ENCODE results near the gene APBA1. TPM values are rescaled to one million over a fixed set of nuclear protein-coding genes. Genes with fewer than 3 reads are reported as not detected.

Gene APBA1
- total RNA-seq, 1 donor from 2014 or later, result 13.0 TPM

DNA sequence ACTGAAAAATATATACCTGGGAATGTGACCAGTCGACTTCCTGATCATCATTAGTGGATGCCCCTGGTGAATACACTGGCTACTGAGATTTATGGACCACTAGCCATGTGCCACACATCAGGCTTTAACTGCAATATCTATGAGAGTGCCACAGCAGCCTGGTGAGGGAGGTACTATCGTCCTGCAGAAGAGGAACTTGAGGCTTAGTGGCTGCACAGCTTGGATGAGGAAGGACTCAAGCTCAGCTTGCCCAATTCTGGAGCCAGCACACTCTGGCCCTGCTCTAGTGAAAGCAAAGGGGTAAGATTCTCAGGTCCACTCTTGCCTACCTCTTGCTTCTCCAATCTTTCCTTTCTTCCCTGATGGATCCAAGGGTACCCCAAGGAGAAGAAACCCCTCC, 217.8 kb downstream of the APBA1 start:
- no peak for DNase-seq
- H3K36me3 Mint-ChIP-seq (ENCODE audit: unreplicated experiment), result peaks cover 17% of the 10 kb centered on the region
- no peak overlapping the region for H3K4me3 Mint-ChIP-seq (ENCODE audit: unreplicated experiment)
- H3K9me3 Mint-ChIP-seq (ENCODE audit: unreplicated experiment), result peaks cover 2% of the 10 kb centered on the region
- H3K27ac Mint-ChIP-seq (ENCODE audit: unreplicated experiment), result no peak overlapping the region
- no peaks in the 10 kb centered on the region for H3K4me1 Mint-ChIP-seq (ENCODE audit: low read depth, unreplicated experiment)
- H3K27me3 Mint-ChIP-seq (ENCODE audit: unreplicated experiment), result peaks cover 2% of the 10 kb centered on the region
- TF ChIP-seq, protein P1, sequence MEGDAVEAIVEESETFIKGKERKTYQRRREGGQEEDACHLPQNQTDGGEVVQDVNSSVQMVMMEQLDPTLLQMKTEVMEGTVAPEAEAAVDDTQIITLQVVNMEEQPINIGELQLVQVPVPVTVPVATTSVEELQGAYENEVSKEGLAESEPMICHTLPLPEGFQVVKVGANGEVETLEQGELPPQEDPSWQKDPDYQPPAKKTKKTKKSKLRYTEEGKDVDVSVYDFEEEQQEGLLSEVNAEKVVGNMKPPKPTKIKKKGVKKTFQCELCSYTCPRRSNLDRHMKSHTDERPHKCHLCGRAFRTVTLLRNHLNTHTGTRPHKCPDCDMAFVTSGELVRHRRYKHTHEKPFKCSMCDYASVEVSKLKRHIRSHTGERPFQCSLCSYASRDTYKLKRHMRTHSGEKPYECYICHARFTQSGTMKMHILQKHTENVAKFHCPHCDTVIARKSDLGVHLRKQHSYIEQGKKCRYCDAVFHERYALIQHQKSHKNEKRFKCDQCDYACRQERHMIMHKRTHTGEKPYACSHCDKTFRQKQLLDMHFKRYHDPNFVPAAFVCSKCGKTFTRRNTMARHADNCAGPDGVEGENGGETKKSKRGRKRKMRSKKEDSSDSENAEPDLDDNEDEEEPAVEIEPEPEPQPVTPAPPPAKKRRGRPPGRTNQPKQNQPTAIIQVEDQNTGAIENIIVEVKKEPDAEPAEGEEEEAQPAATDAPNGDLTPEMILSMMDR (IDR thresholded peaks at IDR 0.05; ENCODE audit: partially characterized antibody, unreplicated experiment), result no peak

DNA sequence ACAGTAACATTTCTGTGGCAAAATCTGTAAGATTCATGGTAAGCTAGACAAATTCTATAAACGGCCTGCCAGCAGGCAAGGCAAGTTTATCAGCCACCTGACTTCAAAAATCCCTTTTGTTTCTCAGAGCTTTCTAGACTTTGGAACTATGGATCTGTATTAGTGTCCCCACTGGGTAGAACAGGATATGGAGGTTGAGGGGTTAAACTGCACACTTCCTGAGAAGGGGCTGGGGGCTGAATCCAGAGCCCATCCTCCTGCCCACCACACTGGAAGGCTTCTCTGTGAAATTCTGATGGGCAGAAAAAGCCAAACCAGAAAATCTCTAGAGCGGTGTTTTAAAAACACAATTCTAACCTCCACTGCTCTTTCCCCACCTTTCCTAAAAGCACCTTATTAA, 218.4 kb downstream of the APBA1 start:
- Mint-ChIP-seq H3K4me1 (ENCODE audit: low read depth, unreplicated experiment) (no peaks in the 10 kb centered on the region), H3K4me3 (ENCODE audit: unreplicated experiment) (no peak overlapping the region), H3K27ac (ENCODE audit: unreplicated experiment) (no peak overlapping the region), H3K9me3 (ENCODE audit: unreplicated experiment) (peaks cover 2% of the 10 kb centered on the region), H3K27me3 (ENCODE audit: unreplicated experiment) (peaks cover 2% of the 10 kb centered on the region), H3K36me3 (ENCODE audit: unreplicated experiment) (peaks cover 17% of the 10 kb centered on the region)
- TF ChIP-seq, protein P1 (IDR thresholded peaks at IDR 0.05; ENCODE audit: partially characterized antibody, unreplicated experiment), result no peak
- DNase-seq, result no peak

DNA sequence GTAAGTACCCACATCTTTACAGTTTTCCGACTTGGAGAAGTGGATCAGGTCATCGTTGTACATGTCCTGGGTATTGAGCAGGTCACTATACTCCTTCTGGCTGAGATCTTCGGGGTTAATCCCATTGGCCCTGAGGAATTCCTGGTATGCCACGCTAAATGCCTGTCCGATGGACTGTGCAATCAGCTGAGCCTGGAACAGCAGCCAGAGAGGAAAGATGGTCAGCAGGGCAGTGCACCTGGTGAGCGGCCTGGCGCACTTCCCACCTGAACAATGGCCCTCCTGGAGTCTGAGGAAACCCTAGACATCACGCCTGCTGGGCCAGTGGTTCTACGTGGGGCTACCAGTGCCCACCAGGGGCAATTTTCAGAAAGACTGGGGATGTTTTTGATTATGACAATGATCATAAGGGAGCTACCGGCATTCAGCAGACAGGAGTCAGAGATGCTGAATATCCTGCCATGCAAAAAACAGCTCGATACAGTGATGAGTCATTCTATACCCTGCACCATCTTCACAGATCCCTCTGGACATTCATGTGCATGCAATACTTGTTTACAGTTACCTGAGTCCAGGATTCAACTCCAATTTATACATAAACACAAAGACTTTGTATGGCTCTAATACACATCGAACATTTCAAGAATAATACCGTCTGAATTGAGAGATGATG, 219.9 kb downstream of the APBA1 start:
- TF ChIP-seq, protein P1 (IDR thresholded peaks at IDR 0.05; ENCODE audit: partially characterized antibody, unreplicated experiment), result no peak
- no peak for DNase-seq
- Mint-ChIP-seq H3K4me3 (ENCODE audit: unreplicated experiment) (no peak overlapping the region), H3K27ac (ENCODE audit: unreplicated experiment) (no peak overlapping the region), H3K27me3 (ENCODE audit: unreplicated experiment) (peaks cover 4% of the 10 kb centered on the region), H3K9me3 (ENCODE audit: unreplicated experiment) (peaks cover 2% of the 10 kb centered on the region), H3K36me3 (ENCODE audit: unreplicated experiment) (peaks cover 12% of the 10 kb centered on the region), H3K4me1 (ENCODE audit: low read depth, unreplicated experiment) (no peaks in the 10 kb centered on the region)

DNA sequence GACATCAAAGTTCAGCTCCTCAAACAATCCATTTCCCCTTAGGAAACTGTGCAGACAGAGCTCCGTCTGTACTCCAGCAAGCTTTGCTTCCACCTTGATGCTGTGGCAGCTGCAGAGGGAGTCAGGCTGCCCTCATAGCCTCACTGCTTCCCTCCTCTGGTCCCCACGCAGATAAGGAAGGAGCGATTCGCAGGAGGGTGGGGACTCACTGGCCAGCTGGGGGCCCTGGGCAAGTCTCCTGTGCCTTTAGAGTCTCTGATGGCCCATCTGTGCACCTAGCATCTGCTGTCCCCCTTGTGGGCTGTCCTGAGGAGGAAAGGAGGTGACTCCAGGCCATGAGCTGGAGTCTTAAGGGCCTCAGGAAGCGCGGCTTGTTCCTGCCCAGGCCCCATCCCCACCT, 225.7 kb downstream of the APBA1 start:
- no peak overlapping the region for H3K4me3 Mint-ChIP-seq (ENCODE audit: unreplicated experiment)
- TF ChIP-seq, protein P1 (IDR thresholded peaks at IDR 0.05; ENCODE audit: partially characterized antibody, unreplicated experiment), result no peak

DNA sequence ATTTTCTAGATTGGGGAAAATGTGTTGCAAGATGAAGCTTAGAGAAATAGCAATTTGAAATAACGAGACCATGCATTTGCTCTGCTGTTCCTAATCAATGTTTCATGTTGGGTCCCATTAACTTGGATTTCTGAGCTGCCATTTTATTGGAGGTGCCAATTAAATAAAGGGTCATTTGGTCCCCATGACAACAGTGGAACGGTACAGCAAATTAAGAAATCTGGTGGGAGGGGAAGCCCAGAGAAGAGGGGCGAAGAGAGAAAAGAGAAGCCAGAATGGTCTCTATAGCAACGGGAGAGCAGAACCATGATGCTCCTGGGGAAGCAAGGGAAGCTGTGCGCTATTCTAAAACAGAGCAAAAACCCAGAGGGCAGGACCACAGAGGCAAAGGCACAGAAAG, 226.9 kb downstream of the APBA1 start:
- peaks cover 7% of the 10 kb centered on the region for H3K36me3 Mint-ChIP-seq (ENCODE audit: unreplicated experiment)
- H3K9me3 Mint-ChIP-seq (ENCODE audit: unreplicated experiment), result peaks cover 5% of the 10 kb centered on the region
- DNase-seq, result no peak
- no peak overlapping the region for H3K4me3 Mint-ChIP-seq (ENCODE audit: unreplicated experiment)
- peaks cover 23% of the 10 kb centered on the region for H3K4me1 Mint-ChIP-seq (ENCODE audit: low read depth, unreplicated experiment)
- peaks cover 6% of the 10 kb centered on the region for H3K27me3 Mint-ChIP-seq (ENCODE audit: unreplicated experiment)
- TF ChIP-seq, protein P1 (IDR thresholded peaks at IDR 0.05; ENCODE audit: partially characterized antibody, unreplicated experiment), result no peak
- no peak overlapping the region for H3K27ac Mint-ChIP-seq (ENCODE audit: unreplicated experiment)

More for the DNA sequence above, 225.7 kb downstream of the APBA1 start:
- H3K4me1 Mint-ChIP-seq (ENCODE audit: low read depth, unreplicated experiment), result peaks cover 23% of the 10 kb centered on the region
- H3K27me3 Mint-ChIP-seq (ENCODE audit: unreplicated experiment), result peaks cover 7% of the 10 kb centered on the region
- peaks cover 2% of the 10 kb centered on the region for H3K9me3 Mint-ChIP-seq (ENCODE audit: unreplicated experiment)
- H3K27ac Mint-ChIP-seq (ENCODE audit: unreplicated experiment), result no peak overlapping the region
- H3K36me3 Mint-ChIP-seq (ENCODE audit: unreplicated experiment), result peaks cover 5% of the 10 kb centered on the region
- DNase-seq, result no peak
